Measurements from ENCODE around the gene TESK2.
"Not testable (repeated sequence)": the region's sequence is repeated elsewhere in the genome, so short reads cannot be mapped to it uniquely, and the experiment has no call there.

- TF ChIP-seq CTCF (conservative IDR thresholded peaks at IDR 0.05; ENCODE audit: low read length); EZH2phosphoT487 (IDR thresholded peaks at IDR 0.05; ENCODE audit: borderline replicate concordance): not testable (repeated sequence)
Measured at GRCh38 chr1:45384213-45384612, 106.8 kb downstream of the TESK2 start.
